ENCODE results near the gene CALML6.

Gene CALML6

GRCh38 chr1:1891349-1892078 is 23.5 kb upstream of the CALML6 start (continued):
- no peak for TF ChIP-seq ZNF639 (tag by site-specific recombination; IDR thresholded peaks at IDR 0.05)
- TF ChIP-seq ZNF658 (tag by site-specific recombination; IDR thresholded peaks at IDR 0.05): no peak
- TF ChIP-seq MEIS1 (CRISPR knock-in tag; IDR thresholded peaks at IDR 0.05; ENCODE audit: borderline replicate concordance): no peak
- no peak for TF ChIP-seq ZNF48 (tag by site-specific recombination; IDR thresholded peaks at IDR 0.05)
- no peak for TF ChIP-seq WT1 (tag by site-specific recombination; IDR thresholded peaks at IDR 0.05)
- no peak for TF ChIP-seq SP7 (tag by site-specific recombination; IDR thresholded peaks at IDR 0.05)
- TF ChIP-seq CTCF (tag by site-specific recombination; IDR thresholded peaks at IDR 0.05): peak; percentile 11; the same call in 1 of the 2 replicates
- no peak for TF ChIP-seq ZNF654 (tag by site-specific recombination; IDR thresholded peaks at IDR 0.05; ENCODE audit: low read depth)
- no peak for TF ChIP-seq ZNF214 (tag by site-specific recombination; IDR thresholded peaks at IDR 0.05; ENCODE audit: borderline replicate concordance)
- no peak for TF ChIP-seq PRDM1 (tag by site-specific recombination; IDR thresholded peaks at IDR 0.05)
- TF ChIP-seq ZNF561 (tag by site-specific recombination; IDR thresholded peaks at IDR 0.05; ENCODE audit: borderline replicate concordance): no peak; the same call in 1 of the 2 replicates
- TF ChIP-seq ZNF501 (tag by site-specific recombination; IDR thresholded peaks at IDR 0.05): 0 out of 2 replicates have a peak, but pooled peaks have one; percentile 49
- no peak for TF ChIP-seq ZNF155 (tag by site-specific recombination; IDR thresholded peaks at IDR 0.05)
- no peak for TF ChIP-seq ZNF473 (tag by site-specific recombination; IDR thresholded peaks at IDR 0.05)
- TF ChIP-seq AEBP2 (tag by site-specific recombination; IDR thresholded peaks at IDR 0.05; ENCODE audit: borderline replicate concordance): no peak
- TF ChIP-seq ZEB2 (tag by site-specific recombination; IDR thresholded peaks at IDR 0.05): 0 out of 2 replicates have a peak, but pooled peaks have one; percentile 11
- peak; percentile 92 for TF ChIP-seq ZXDB (tag by site-specific recombination; IDR thresholded peaks at IDR 0.05)
- TF ChIP-seq GLI4 (tag by site-specific recombination; IDR thresholded peaks at IDR 0.05): no peak
- no peak for TF ChIP-seq ZNF777 (tag by site-specific recombination; IDR thresholded peaks at IDR 0.05; ENCODE audit: borderline replicate concordance)
- no peak for TF ChIP-seq ZBTB7A (tag by site-specific recombination; IDR thresholded peaks at IDR 0.05; ENCODE audit: low read depth)
- TF ChIP-seq ZNF302 (tag by site-specific recombination; IDR thresholded peaks at IDR 0.05; ENCODE audit: low read depth): no peak
- no peak for TF ChIP-seq ZNF398 (tag by site-specific recombination; IDR thresholded peaks at IDR 0.05)
- TF ChIP-seq REPIN1 (tag by site-specific recombination; IDR thresholded peaks at IDR 0.05; ENCODE audit: low read depth): no peak
- 0 out of 2 replicates have a peak, but pooled peaks have one; percentile 54 for TF ChIP-seq ZSCAN5A (tag by site-specific recombination; IDR thresholded peaks at IDR 0.05)
- no peak for TF ChIP-seq ZNF555 (tag by site-specific recombination; conservative IDR thresholded peaks at IDR 0.05)
- TF ChIP-seq ZNF280D (tag by site-specific recombination; IDR thresholded peaks at IDR 0.05): no peak
- no peak for TF ChIP-seq KLF10 (tag by site-specific recombination; IDR thresholded peaks at IDR 0.05)
- no peak for TF ChIP-seq ZNF157 (tag by site-specific recombination; IDR thresholded peaks at IDR 0.05)
- TF ChIP-seq ZNF335 (tag by site-specific recombination; conservative IDR thresholded peaks at IDR 0.05): peak; percentile 38
- TF ChIP-seq ZNF24 (tag by site-specific recombination; IDR thresholded peaks at IDR 0.05): no peak
